GM18505 (cell line): ENCODE results near the gene TBC1D5.
"Not testable (repeated sequence)": the region's sequence is repeated elsewhere in the genome, so short reads cannot be mapped to it uniquely, and the experiment has no call there.

Source experiments
- ATAC-seq: cut with Tn5 transposase; IDR thresholded peaks from one replicate; pipeline ENCODE4 v1.9.1; 2021; ENCODE audit not compliant: unreplicated experiment
- POLR2A ChIP-seq: IDR thresholded peaks from 4 replicates; pipeline ENCODE4 v1.6.1; 2011; ENCODE audit warnings: borderline replicate concordance; ENCODE audit not compliant: insufficient read depth, insufficient read length; ENCODE audit errors: extremely low read depth

The TBC1D5 gene

DNA sequence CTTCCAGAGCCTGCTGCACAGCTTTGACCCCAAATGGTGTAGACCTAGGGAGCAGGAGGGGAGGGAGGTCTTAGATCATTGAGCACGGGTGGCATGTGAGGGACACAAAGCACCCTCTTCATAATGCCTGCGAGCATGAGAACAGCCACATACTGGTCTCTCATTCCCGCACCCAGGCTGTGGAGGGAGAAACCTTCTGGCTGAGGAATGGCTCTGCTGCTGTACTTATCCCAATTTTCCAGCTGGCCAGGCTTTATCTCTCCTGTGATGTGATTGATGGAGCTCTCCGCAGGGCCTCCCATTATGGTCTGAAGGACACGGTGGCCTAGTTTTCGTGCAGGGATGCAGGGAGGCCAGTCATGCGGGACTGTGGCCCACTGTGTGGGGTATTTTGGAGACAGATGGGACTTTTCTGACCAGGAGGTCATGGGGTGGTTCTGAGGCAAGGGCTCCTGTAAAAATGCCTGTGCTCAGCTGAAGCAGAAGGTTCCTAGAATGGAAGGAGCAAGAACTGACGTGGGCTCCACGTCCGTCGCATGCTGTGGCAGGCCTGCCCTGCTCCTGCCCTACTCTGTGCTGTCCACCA is 606.2 kb downstream of the TBC1D5 start:
- TF ChIP-seq POLR2A: no peak

DNA sequence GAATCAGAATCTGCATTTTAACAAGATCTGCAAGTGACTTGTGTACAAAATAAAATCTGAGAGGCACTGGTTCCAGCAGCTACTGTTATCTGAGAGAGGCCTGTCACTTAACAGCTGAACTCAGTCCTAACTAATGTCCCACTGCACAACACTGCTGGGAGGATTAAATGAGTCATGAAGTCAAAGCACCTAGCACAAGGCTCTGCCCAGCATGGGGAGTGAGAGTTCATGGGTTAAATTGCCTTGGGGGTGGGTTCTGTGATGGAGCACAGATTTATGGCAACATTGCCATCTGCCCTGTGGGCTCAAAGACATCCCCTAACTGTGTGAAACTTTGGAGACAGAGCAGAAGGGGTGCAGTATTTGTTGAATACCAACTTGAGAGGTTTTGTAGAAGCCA is 606.7 kb downstream of the TBC1D5 start:
- no peak for TF ChIP-seq POLR2A
- no peak for ATAC-seq

More for the DNA sequence above, 606.2 kb downstream of the TBC1D5 start:
- no peak for ATAC-seq

DNA sequence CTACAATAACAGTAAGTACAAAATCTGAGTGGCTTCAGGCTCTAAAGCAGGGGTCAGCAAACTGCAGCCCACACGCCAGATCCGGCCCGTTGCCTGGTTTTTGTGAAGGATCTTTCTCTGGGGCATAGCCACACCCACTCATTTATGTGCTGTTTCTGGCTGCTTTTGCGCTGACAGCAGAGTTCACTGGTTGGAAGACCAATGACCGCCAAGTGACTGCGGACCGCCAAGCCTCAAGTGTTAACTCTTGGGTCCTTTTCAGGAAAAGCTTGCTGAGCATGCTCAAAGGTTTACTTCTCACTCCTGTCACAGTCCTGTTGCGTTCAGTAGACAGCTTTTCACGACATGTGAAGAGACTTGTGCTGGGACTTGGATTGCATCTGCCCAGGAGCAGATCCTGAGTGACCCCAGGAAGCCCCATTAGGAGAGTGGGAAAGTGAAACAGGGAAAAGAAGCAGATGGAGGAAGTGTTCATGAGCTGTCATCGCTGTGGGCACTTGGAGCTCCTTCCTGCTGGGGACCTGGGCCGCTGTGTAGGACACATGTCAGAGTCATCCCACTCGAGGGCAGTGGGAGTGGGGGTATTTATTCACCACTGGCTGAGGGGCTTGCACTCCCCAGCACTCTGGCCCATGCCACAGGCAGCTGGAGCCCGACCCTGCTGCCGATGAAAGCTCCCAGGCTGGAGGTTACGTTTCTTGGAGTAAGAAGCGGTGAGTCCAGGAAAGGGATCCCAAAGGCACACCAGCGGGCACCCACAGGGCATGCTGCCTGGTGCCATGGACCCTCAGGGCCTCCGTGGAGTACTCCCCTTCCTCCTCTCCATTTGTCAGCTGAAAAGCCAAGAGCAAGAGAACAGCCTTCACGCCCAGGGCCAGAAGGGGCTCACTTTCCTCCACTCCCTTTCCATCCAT is 608.5 kb downstream of the TBC1D5 start:
- no peak for ATAC-seq
- TF ChIP-seq POLR2A: no peak

DNA sequence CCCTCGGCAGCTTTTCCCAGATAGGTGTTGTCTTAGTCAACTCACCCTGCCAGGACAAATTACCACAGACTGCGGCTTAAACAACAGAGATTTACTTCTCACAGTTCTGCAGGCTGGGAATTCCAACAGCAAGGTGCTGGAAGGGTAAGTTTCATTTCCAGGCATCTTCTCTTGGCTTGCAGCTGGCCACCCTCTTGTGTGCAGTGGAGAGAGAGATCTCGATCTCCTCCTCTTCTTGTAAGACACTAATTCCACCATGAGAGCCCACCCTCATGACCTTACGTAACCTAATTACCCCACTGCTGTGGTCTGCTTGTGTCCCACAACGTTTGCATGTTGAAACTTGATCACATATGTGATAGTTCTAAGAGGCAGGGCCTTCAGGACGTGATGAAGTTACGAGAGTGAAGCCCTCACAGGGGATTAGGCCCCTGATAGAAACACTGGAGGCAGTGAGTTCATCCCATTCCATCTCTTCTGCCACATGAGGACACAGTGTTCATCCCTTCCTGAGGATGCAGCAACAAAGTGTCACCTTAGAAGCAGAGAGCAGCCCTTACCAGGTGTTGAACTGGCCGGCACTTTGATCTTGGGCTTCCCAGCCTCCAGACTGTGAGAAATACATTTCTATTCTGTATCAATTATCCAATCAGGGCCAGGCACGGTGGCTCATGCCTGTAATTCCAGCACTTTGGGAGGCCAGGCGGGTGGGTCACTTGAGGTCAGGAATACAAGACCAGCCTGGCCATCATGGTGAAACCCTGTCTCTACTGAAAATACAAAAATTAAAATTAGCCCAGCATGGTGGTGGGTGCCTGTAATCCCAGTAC is 609.9 kb downstream of the TBC1D5 start:
- no peak for TF ChIP-seq POLR2A
- no peak for ATAC-seq

- TF ChIP-seq POLR2A: no peak
- no peak for ATAC-seq
These were observed 611.5 kb downstream of the TBC1D5 start for GRCh38 chr3:17130956-17131355.

GRCh38 chr3:17129556-17129955 is 612.9 kb downstream of the TBC1D5 start:
- ATAC-seq: no peak
- TF ChIP-seq POLR2A: no peak

- not testable (repeated sequence) for ATAC-seq
These were observed 613.8 kb downstream of the TBC1D5 start for GRCh38 chr3:17128671-17129070.

DNA sequence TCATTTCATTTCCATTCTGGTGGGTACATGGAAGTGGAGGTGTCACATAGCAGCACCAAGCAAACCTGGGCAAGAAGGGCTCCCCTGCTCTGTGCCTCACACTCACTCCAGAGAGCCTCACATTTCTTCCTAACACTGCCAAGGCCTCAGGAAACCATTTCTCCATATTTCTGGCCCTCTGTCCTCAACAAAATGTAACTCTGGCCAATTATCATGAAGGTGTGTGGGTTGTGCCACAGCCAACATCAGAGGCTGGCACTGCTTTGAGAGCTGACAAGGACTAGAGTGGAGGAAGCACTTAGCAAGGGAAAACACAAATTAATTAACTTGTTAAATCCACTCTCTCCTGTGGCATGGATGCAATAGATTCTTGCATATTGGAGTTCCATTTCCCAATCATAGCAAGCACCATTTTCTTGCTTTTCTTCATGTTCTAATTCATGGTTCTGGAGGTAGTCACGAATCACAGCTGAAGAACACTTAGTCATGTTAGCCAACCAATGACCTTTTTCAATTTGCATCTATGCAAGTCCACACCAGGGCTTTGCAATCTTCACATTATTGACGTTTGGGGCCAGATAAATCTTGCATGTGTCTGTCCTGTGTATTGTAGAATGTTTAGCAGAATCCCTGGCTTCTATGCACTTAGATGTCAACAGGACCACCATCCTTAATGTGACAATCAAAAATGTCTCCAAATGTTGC is 616.5 kb downstream of the TBC1D5 start:
- TF ChIP-seq POLR2A: no peak
- ATAC-seq: no peak

DNA sequence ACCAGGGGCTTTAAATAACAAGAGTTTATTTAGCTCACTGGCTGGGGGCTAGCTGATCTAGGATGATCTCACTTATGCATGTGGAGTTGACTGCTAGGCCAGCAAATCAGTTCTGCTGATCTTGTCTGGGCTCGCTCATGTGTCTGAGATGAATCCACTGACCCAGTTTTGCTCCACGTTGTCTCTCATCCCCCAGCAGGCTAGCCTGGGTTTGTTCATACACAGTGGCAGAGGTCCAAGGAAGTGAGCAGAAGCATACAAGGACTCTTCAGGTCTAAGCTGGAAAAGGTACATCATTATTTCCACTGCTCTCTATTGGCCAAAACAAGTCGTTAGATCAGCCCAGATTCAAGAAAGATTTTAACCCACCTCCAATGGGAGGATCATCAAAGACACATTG is 619.7 kb downstream of the TBC1D5 start:
- no peak for ATAC-seq
- no peak for TF ChIP-seq POLR2A

GRCh38 chr3:17121336-17121735 is 621.1 kb downstream of the TBC1D5 start:
- ATAC-seq: no peak
- TF ChIP-seq POLR2A: no peak

DNA sequence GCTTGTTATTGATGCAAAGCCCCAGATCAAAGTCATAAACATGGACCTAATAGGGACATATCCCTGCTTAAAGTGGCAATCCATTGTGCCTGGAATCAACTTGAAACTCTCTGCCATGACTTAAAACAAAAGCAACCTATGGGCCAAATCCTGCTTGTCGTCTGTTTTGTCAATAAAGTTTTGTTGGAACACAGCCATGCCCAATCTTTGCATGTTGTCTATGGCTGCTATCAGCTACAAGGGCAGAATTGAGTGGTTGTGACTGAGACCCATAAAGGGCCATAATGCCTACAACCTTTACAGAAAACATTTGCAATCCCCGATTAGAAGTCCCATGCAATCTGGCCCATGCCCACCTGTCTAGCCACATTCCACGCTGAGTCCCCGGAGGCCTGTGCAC is 622.3 kb downstream of the TBC1D5 start:
- TF ChIP-seq POLR2A: no peak
- no peak for ATAC-seq

DNA sequence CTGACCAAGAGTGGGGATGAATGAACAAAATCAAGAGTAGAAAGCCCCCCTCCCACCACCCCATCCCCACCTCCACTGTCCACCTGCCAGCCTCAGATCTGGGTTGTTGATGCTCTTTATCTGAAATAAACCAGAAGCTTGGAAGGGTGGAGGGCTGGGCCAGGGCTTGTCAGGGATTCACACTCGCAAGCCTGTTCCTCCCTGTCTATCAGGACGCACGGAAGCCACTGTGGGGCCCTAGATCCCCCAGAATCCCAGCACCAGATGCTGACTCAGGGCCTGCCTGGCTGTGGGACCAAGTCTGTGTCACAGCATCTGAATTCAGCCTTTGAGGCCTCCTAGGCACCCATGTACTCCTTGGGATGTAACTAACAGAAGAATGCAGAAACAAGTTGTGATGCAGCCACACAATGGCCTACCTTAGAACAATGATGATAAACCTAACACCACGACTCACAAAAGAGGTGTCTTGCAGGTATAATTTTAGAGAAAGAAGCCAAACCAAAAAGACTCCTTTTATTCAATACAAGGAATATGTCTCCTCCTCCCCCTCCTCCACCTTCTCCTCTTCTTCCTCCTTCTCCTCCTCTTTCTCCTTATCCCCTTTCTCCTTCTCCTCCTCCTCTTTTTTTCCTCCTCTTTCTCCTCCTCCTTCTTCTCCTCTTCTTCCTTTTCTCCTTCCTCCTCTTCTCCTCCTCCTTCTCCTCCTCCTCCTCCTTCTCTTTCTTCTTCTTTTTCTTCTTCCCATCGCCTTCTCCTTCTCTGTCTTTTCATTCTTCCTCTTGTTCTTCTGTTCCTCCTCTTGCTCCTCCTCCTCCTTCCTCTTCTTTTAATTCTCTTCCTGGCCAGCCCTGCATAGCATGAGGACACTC is 623.0 kb downstream of the TBC1D5 start:
- no peak for TF ChIP-seq POLR2A
- no peak for ATAC-seq
